Adrenal gland (tissue), 5 donors: Measurements from ENCODE around the gene SLC16A14.

Experiments
- POLR2A ChIP-seq, 2 donors: fragments of 450-650 bp; IDR thresholded peaks; one replicate each; pipeline ENCODE4 v1.6.1; 2017; ENCODE audit warnings: antibody characterized with exemption in 2 of 2, mild to moderate bottlenecking in 2 of 2, moderate library complexity in 1 of 2
- TF ChIP-seq, protein P1 (sequence below), 6 experiments: fragments of 450-650 bp in 4 of 6; fragments of 200-600 bp in 2 of 6; sonication (generic) in 1 of 6; IDR thresholded peaks; 1 replicate in 5 of 6; 2 replicates in 1 of 6; pipeline versions ENCODE4 v1.5.1 to v1.8.0; 2016 to 2021; ENCODE audit warnings: antibody characterized with exemption in 6 of 6, mild to moderate bottlenecking in 2 of 6, moderate library complexity in 1 of 6
- donor health status: DM: no; HTN: no; CAD: no.

DNA sequence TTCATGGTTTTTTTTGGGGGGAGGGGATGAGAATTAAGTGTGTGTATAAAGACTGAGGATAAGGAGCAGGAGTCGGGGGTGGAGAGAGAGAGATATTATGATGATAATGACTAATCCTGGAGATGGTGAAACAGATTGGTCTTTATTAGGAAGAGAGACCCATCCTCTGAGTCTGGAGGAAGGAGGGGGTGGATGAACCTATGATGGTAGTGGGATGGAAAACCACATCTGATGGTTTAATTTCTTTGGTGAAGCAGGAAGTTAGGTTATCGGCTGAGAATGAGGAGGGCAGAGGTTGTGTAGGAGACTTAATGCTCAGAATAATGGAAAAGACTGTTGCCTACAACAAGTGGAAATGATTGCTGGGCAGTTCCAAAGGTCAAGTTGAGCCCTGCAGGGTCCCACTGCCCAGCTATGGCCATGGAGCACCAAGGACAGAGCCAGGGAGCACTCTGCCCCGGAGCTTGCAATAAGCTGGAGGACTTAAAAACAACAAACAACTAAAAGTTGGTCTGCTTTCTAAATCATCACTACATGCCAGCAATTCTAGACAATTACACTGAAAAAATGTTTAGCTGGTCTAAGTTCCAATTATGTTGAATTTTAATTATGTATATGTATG, 7.9 kb downstream of the SLC16A14 start:
- TF ChIP-seq, protein P1, sequence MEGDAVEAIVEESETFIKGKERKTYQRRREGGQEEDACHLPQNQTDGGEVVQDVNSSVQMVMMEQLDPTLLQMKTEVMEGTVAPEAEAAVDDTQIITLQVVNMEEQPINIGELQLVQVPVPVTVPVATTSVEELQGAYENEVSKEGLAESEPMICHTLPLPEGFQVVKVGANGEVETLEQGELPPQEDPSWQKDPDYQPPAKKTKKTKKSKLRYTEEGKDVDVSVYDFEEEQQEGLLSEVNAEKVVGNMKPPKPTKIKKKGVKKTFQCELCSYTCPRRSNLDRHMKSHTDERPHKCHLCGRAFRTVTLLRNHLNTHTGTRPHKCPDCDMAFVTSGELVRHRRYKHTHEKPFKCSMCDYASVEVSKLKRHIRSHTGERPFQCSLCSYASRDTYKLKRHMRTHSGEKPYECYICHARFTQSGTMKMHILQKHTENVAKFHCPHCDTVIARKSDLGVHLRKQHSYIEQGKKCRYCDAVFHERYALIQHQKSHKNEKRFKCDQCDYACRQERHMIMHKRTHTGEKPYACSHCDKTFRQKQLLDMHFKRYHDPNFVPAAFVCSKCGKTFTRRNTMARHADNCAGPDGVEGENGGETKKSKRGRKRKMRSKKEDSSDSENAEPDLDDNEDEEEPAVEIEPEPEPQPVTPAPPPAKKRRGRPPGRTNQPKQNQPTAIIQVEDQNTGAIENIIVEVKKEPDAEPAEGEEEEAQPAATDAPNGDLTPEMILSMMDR (IDR thresholded peaks at IDR 0.05), result no peak
- TF ChIP-seq POLR2A (IDR thresholded peaks at IDR 0.05), result no peak
